Inflammatory macrophage treated with lipopolysaccharide for 1 hour (primary cell): ENCODE measurements around the gene FGF22.
A peak's percentile ranks its signal among the peaks of the same experiment; 100 is the strongest.
"Not testable (repeated sequence)": the region's sequence is repeated elsewhere in the genome, so short reads cannot be mapped to it uniquely, and the experiment has no call there.

ENCODE experiments used
- DNase-seq, 2 donors: peaks; one replicate each; pipeline ENCODE4 v3.0.0-alpha.2; 2020 to 2022

The FGF22 gene

DNA sequence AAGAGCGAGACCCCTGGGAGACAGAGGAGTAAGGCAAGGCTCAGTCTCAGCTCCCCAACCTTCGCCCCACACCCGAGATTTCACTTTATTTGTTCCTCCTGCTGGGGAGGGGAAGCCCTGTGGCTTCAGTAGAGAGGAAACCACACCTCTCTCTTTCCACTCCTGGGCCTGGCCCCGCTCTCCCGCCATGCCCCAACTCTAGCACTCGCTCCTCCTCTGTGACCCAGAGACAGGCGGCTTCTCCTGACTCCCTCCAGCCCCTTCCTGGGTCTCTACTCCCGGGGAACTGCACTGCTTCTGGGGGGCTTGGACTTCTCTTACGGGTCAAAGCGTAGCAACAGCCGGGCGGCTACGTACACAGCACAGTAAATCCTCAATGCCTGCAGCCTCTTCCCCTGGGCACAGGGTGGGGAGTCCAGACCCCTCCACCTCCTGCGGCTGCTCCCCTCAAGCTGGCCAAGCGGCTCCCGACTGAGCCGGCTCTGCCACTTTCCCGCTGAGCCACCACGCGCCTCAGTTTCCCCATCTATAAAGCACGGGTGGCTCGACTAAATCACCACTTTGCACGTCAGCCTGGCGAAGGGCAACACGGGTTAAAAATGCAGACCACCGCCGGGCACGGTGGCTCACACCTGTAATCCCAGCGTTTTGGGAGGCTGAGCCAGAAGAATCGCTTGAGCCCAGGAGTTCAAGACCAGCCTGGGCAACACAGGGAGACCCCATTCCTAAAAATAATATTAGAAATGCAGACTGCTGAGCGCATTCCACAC is 21.9 kb downstream of the FGF22 start:
- DNase-seq: peak; percentile 39 to 42

DNA sequence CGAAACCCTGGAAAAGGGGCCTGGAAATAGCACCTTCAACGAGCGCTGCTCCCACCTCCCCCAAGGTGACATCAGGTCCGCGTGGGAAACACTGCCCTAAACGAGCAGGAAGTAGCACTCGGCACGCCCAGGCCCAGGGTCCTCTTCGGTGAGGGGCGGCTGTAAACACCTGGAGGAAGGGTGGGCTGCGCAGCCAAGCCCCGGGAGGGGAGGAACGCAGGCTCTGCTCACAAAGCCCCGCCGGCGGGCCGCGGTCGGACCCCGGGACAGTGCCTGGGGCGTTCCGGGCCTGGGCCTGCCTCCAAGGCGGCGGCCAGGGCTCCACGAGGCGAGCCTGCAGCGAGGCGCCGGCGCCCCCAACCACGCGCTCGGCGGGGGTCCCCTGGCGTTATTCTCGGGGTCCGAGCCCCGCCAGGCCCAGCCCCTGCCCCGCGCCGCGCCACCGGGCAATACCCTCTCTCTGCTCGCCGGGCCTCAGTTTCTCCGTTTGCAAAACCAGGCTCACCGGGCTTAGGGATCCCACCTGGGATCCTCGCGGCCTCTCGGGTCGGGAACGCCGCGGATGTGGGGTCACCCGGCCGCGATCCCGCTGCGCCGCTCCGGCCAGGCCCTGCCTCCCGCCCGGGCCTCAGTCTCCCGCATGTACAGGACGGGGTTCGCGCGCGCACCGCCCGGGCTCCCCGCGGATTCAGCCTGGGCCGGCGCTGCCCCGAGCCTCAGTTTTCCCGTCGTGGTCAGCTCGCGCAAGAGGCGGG is 22.7 kb downstream of the FGF22 start:
- DNase-seq: peak; percentile 30 to 50

DNA sequence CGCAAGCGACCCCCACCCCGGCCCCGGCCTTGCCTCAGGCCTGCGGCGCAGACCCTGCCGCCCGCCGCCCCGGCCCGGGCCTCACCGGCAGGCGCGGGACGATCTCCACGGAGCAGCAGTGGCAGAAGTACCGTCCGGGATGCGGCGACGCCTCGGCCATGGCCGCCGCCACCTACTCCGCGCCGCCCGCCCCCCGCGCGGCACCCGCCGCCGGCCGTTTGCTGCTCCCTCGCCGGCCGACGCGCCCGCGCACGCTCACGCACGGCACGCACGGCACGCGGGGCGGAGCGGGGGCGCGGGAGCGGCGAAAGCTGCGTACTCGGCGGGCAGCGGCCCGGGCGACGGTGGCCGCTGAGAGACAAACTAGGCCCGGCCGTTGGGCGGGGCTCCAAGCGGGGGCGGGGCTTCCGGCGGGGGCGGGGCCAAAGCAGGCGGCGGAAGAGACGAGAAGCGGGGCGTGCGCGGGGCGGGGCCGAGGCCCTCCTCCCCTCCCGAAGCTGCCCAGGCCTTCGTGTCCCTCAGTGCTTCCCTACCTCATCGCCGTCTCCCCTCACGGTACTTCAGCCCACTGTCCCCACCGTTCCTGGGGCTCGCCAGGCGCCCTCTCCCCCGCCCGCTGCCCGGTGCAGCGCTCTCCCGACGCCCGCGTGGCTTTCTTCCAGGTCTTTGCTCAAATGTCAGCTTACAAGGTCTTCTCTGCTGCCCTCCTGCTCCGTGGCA is 23.4 kb downstream of the FGF22 start, which contains the start of gene RNF126:
Gene RNF126 (minus strand): TSS at position 253 of the 720 bp plus-strand sequence. CDS start 93 bp downstream, at position 160.
- DNase-seq: peak; percentile 85 to 94

- DNase-seq: no peak
Measured at GRCh38 chr19:663682-664117, 24.0 kb downstream of the FGF22 start.

DNA sequence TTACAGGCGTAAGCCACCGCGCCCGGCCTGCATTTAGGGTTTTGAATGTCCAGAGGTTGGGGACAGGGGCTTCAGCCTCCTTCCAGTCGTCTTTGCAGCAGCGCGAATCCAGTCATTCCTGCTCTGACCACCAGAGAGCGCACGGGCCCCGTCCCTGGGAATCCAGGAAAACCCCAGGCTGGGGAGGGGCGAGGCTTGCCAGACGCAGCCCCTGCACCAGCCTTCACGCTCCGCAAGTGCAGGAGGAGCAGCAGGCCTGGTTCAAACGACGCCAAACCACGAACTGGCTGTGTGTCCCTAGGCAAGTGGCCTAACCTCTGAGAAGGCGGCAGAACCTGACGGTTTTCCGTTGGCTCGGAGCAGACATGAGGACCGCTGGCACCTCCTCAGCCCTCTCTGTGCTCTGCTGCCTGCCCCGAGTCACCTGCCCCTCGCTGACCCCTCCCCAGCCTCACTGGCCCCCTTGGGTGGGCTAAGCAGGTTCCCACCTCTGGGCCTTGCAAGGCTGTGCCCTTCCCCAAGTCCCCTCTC is 25.3 kb downstream of the FGF22 start:
- DNase-seq: peak; percentile 49 to 91

- not testable (repeated sequence) for DNase-seq
Measured at GRCh38 chr19:666985-667573, 27.4 kb downstream of the FGF22 start.

GRCh38 chr19:668675-669434 is 29.2 kb downstream of the FGF22 start:
- not testable (repeated sequence) for DNase-seq

DNA sequence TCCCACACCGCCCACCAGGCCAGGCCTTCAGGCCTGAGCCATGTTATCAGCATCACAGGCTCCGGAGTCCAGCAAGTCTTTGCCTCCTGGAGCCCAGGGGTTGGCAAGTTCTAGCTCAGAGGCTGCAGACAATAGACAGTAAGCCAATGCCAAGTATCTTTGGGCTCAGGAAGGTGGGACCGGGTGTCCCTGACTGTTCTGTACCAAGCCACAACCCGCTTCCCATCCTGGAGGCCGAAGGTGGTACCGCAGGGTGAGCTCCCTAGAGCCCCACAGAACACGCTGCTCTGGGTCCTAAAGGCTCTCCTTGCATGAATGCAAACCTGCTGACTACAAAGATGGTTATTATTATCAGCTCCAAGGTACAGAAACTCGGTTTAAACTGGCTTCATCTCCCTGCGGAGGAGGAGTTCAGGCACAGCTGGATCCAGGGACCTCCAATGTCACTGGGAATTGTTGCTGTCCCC is 31.0 kb downstream of the FGF22 start:
- DNase-seq: no peak

DNA sequence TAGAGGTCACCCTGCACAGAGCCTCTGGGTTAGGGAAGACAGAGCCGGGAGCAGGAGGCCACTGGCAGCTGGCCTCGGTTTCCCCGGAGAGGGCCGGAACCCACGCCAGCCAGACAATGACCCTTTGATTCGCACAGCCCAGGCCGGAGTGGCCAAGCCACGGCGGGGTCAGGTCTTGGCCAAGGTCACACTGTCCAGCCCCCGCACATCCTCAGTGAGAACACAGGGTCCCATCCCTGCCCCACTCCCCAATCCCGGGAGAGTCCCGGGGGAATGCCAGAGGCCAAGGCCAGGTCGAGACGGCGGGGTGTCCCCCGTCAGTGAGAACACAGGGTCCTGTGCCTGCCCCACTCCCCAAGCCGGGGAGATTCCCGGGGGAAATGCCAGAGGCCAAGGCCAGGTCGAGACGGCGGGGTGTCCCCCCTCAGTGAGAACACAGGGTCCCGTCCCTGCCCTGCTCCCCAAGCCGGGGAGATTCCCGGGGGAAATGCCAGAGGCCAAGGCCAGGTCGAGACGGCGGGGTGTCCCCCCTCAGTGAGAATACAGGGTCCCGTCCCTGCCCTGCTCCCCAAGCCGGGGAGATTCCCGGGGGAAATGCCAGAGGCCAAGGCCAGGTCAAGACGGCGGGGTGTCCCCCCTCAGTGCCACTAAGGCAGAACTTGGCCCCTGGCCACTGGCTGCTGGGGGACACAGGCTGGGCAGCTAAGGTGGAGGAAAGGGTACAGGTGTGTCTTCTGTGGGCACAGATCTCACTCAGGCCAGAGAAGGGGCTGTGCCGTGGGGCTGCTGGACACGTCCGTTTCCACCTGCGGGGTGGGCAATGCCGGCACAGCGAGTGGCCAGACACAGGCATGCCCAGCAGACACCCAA is 34.8 kb downstream of the FGF22 start:
- DNase-seq: no peak

GRCh38 chr19:676007-676338 is 36.3 kb downstream of the FGF22 start:
- DNase-seq: no peak

DNA sequence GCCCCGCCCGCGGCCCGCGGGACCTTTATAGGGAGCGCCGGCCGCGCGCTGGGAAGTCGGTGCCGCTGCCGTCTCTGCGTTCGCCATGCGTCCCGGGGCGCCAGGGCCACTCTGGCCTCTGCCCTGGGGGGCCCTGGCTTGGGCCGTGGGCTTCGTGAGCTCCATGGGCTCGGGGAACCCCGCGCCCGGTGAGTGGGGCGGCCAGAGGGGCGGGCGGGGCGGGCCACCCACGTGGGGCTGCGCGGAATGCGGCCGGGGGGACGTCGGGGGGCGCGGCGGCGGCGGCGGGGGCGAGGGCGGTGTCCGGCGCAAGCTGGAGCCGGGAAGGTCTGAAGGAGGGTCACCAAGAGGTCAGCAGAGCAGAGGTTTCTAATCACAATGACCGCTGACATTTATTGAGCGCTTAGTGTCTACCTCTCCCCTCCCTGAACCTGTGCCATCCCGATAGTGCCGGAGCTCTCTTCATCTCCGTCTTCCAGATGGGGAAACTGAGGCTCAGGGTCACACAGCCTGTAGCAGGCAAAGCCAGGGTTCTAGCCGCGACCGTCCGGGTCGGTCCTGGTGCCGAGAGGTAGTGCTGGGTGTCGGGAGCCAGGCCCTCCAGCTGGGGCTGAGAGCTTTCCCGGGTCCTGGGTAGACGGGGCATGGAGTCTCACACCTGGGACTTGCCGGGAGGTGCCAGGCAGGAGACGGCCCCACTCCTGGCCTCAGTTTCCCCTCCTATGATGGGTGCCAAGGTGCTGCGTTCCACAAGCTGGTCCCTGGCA is 36.8 kb downstream of the FGF22 start, which contains the start of gene FSTL3:
Gene FSTL3 (plus strand): TSS at position 54 of the 767 bp plus-strand sequence. CDS start 32 bp downstream, at position 86.
- DNase-seq: no peak

DNA sequence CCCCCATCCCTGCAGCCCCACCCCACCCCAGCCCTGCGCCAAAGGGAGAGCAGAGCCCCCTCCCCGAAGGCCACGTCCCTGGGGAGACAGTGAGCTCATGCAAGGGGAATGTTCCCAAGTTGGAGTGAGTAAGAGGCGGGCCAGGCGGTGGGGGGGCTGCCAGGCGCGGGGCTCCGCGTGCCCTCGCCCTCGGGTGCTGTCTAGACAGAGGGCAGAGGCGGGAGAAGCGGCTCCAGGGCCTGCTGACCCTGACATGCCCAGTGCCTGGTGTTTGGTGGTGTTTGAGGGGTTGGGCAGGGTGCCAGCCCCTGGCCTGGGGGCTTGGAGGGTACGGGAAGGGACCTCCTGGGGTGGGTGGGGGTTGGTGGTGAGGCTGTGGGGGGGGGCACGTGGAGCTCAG is 37.5 kb downstream of the FGF22 start:
- DNase-seq: no peak

DNA sequence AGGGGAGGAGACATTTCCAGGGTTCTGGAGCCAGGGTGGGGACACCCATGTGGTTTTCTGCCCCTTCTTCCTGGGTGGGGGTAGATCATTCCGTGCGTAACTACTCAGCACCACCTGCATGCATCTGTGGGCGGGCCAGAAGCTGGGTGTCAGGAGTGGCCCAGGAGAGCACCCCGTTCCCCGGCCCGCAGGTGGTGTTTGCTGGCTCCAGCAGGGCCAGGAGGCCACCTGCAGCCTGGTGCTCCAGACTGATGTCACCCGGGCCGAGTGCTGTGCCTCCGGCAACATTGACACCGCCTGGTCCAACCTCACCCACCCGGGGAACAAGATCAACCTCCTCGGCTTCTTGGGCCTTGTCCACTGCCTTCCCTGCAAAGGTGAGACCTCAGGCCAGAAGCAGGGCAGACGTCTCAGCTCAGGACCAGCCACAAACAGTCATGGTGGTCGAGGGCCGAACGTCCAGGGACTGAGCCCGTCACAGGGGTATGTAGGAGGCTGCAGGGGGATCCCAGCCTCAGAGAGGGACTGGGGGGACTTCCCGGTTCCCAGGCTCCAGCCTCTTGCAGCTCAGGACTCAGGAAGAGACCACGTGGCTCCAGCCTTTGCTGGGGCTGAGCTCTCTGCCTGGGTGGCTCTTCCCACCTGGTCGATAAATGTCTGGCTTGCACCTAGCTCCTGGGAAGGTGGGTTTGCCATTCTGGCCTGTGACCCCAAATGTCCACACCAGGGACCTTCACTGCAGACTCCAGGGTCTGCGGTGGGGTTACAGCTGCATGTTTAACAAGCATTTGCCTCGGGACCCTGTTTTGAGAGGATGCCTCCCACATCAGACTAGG is 38.1 kb downstream of the FGF22 start:
- DNase-seq: no peak

- DNase-seq: no peak
Measured at GRCh38 chr19:678791-679388, 39.2 kb downstream of the FGF22 start.

DNA sequence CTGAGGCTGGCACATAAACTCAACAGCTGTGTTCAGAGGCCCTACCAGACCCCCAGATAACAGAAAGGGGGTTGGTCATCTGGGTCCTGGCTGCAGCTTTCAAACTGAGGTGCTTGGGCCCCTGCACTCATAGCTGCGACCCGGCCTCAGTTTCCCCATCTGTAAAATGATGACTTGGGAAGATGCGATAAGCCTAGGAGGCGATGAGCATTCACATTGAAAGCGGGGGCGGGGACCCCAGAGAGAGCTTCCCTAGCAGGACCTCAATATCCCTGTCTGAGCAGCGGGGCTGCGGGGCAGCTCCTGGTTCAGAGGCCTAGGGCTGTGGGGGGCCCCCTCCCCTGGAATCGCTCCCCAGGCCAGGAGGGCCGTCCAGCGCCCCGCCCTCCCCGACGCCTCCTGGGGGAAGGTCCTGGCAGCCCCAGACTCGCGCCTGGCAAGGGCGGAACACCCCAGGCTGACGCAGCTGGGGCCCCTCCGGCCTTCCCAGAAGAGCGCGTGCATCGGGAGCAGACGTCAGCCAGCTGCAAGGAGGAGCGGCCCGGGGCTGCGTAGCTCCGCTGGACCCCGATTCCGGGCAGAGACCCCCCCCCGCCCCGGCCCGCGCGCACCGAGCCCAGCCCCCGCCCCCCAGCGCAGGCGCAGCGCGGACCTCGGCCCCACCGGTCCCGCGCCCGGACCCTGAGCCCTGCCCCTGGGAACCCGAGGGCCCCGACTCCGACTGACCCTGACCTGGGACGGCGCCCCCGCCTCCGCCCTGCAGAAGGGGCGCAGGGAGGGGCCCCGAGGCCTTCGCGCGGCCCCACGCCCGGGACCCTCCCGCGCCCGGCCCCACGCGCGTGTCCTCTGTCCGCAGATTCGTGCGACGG is 40.0 kb downstream of the FGF22 start:
- peak; percentile 38 to 59 for DNase-seq

GRCh38 chr19:680287-681028 is 40.8 kb downstream of the FGF22 start:
- DNase-seq: peak; percentile 96 to 99
